GM19099 (cell line): ENCODE data around the gene CFAP74.

Source experiments
- POLR2A ChIP-seq: IDR thresholded peaks from 3 replicates; pipeline ENCODE4 v1.6.1; 2011; ENCODE audit warnings: low read depth; ENCODE audit not compliant: insufficient read length; ENCODE audit errors: extremely low read depth

Gene CFAP74

GRCh38 chr1:2028870-2029560 is 25.4 kb upstream of the CFAP74 start:
- no peak for TF ChIP-seq POLR2A

- no peak for TF ChIP-seq POLR2A
Observed at GRCh38 chr1:2027961-2028583, 24.5 kb upstream of the CFAP74 start.

- TF ChIP-seq POLR2A = no peak
Observed at GRCh38 chr1:2025491-2025981, 21.9 kb upstream of the CFAP74 start.

- no peak for TF ChIP-seq POLR2A
Observed at GRCh38 chr1:2024887-2025286, 21.3 kb upstream of the CFAP74 start.

- TF ChIP-seq POLR2A = no peak
Observed at GRCh38 chr1:2024451-2024850, 20.9 kb upstream of the CFAP74 start.

- no peak for TF ChIP-seq POLR2A
Observed at GRCh38 chr1:2023187-2023586, 19.6 kb upstream of the CFAP74 start.

GRCh38 chr1:2022063-2022770 is 18.6 kb upstream of the CFAP74 start:
- no peak for TF ChIP-seq POLR2A

- TF ChIP-seq POLR2A = no peak
Observed at GRCh38 chr1:2021550-2021949, 18.0 kb upstream of the CFAP74 start.

- no peak for TF ChIP-seq POLR2A
Observed at GRCh38 chr1:2020310-2020655, 16.7 kb upstream of the CFAP74 start.

GRCh38 chr1:2019571-2020309 is 16.2 kb upstream of the CFAP74 start:
- TF ChIP-seq POLR2A = no peak

GRCh38 chr1:2019172-2019543 is 15.6 kb upstream of the CFAP74 start, which contains the start of gene GABRD:
TSS of gene GABRD (plus strand) at chr1:2019345. CDS start at chr1:2019424, 79 bp downstream.
- TF ChIP-seq POLR2A = no peak

- no peak for TF ChIP-seq POLR2A
Observed at GRCh38 chr1:2018217-2019171, 14.9 kb upstream of the CFAP74 start.

GRCh38 chr1:2016123-2016522 is 12.5 kb upstream of the CFAP74 start:
- no peak for TF ChIP-seq POLR2A
